Sigmoid colon (tissue), 4 donors: ENCODE measurements around the gene ZNF385A.

Experiments
- CTCF ChIP-seq, 4 experiments: fragments of 450-650 bp in 3 of 4; fragments of 200-600 bp in 1 of 4; IDR thresholded peaks; one replicate each; pipeline ENCODE4 v1.5.1; 2016 to 2019; ENCODE audit warnings: antibody characterized with exemption in 4 of 4, mild to moderate bottlenecking in 3 of 4, moderate library complexity in 2 of 4
- EP300 ChIP-seq, 4 donors: sonication (generic); formaldehyde crosslinking; IDR thresholded peaks; one replicate each; pipeline ENCODE4 v1.6.1; 2017; ENCODE audit warnings: antibody characterized with exemption in 4 of 4
- POLR2AphosphoS5 ChIP-seq, 4 donors: sonication (generic); formaldehyde crosslinking; IDR thresholded peaks; one replicate each; pipeline ENCODE4 v1.6.1; 2017; ENCODE audit warnings: antibody characterized with exemption in 4 of 4

GRCh38 chr12:54333420-54334034 is 51.0 kb downstream of the ZNF385A start:
- TF ChIP-seq CTCF (IDR thresholded peaks at IDR 0.05) (no peak), EP300 (IDR thresholded peaks at IDR 0.05) (no peak), POLR2AphosphoS5 (IDR thresholded peaks at IDR 0.05) (no peak)
